GM12874 (cell line): ENCODE results near the gene PCCA.

Experiments used
- TF ChIP-seq, protein P1 (sequence below): IDR thresholded peaks from 2 replicates; pipeline ENCODE4 v1.5.1; 2011; ENCODE audit warnings: low read depth, mild to moderate bottlenecking, control low read depth, low read length, moderate library complexity; ENCODE audit not compliant: insufficient read depth

PCCA gene

DNA sequence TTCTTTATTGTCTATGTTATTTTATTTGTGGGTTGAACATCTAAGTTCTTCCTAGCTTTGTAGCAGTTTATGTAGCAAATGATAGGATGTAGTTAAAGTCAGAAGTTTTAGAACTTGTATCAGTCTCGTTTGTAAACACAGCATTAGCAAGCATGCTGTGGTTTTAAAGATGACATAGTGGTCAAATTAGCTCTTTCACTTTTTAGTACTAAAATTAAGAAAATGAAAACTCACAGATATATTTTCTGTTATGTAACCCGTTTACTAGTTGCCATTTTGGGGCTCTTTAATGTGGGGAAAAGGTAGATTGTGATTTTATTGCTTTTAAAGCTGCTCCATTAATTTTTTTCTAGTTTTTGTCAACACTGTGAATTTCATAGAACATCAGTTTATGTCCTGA, 216.5 kb downstream of the PCCA start:
- TF ChIP-seq, protein P1, sequence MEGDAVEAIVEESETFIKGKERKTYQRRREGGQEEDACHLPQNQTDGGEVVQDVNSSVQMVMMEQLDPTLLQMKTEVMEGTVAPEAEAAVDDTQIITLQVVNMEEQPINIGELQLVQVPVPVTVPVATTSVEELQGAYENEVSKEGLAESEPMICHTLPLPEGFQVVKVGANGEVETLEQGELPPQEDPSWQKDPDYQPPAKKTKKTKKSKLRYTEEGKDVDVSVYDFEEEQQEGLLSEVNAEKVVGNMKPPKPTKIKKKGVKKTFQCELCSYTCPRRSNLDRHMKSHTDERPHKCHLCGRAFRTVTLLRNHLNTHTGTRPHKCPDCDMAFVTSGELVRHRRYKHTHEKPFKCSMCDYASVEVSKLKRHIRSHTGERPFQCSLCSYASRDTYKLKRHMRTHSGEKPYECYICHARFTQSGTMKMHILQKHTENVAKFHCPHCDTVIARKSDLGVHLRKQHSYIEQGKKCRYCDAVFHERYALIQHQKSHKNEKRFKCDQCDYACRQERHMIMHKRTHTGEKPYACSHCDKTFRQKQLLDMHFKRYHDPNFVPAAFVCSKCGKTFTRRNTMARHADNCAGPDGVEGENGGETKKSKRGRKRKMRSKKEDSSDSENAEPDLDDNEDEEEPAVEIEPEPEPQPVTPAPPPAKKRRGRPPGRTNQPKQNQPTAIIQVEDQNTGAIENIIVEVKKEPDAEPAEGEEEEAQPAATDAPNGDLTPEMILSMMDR = no peak

GRCh38 chr13:100306030-100306429, 217.1 kb downstream of the PCCA start:
- TF ChIP-seq, protein P1 = no peak

GRCh38 chr13:100306434-100306999, 217.6 kb downstream of the PCCA start:
- TF ChIP-seq, protein P1 = no peak

GRCh38 chr13:100314132-100314910, 225.4 kb downstream of the PCCA start:
- TF ChIP-seq, protein P1 = no peak

DNA sequence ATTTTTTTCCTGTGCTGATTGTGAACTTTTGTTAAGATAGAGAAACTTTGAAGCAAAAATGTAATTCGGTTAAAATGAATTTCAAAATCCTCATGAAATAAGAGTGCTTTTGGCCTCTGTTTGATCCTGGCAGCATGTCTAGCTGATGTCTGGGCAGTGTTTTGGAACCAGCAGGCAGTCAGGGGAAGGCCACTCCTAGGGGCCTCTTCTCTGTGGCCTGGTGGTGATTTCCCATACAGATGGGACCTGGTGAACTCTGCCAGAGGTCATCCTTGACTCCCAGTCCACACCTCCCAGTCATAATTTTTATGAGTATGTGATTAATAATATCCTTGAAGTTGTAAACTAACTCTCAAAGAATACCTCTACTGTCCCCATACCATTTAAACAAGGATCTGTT, 226.6 kb downstream of the PCCA start:
- TF ChIP-seq, protein P1 = no peak

DNA sequence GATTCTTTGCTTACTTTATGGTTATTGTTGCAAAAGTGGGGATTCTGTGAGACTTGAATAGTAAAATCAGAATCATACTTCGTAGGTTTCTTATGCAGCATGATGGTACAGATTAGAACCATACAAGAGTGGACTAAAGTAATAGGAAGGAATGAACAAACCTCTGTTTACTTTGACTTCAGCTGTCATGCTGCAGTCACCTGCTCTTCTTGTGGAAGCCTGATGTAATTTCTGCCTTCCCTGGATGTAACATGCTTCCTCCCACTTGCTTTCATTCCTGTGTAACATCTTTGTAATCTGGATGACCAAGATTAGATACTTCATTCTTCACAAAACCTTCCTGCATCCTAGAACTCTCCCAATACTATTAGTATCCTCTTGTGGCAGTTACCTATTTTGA, 235.0 kb downstream of the PCCA start:
- TF ChIP-seq, protein P1 = no peak

DNA sequence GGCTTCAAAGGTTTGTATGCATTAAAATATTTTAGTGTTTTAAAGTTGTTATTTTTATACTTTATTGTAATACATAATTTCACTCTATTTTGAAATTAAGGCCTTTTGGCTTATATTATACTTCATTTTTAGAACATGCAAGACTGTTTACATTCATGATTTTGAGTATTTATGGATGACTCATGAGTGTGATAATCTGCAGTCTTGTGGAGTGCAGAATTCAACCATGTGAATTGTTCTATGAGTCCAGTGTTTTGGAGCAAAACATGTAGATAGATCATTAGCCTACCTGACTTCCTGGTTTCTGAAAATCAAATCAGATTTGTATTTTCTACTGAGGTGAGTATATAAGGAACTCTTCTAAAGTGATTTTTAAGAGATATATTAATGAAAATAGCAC, 241.8 kb downstream of the PCCA start:
- TF ChIP-seq, protein P1 = no peak
